Measurements from ENCODE around the gene CIITA. TPM values are rescaled to one million over a fixed set of nuclear protein-coding genes. Genes with fewer than 3 reads are reported as not detected.

CIITA gene
- total RNA-seq, 1 experiment from 2014 or later: 0.26 TPM

DNA sequence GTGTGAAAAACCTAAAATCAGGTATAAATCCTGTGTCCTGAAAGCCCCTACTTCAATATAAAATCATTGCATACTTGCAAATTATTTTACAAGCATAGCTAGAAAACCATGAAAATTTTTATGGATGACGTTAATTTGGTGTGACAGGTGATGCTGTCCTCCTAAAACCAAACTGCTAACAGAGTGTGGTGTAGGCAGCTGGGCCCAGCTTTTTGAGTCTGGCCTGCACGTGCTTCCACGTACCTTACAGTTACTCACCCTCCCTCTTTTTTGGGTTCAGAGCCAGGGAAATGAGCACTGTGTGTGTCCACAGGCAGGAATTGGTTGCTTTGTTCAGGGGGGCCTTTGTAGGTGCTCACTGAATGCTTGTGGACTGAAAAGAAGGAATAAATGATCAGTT is 103.8 kb downstream of the CIITA start:
- TF ChIP-seq, protein P1, sequence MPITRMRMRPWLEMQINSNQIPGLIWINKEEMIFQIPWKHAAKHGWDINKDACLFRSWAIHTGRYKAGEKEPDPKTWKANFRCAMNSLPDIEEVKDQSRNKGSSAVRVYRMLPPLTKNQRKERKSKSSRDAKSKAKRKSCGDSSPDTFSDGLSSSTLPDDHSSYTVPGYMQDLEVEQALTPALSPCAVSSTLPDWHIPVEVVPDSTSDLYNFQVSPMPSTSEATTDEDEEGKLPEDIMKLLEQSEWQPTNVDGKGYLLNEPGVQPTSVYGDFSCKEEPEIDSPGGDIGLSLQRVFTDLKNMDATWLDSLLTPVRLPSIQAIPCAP (CRISPR knock-in tag; IDR thresholded peaks at IDR 0.05): no peak
- no peak for TF ChIP-seq HMGXB4 (CRISPR knock-in tag; IDR thresholded peaks at IDR 0.05)
- no peak for TF ChIP-seq ZNF396 (CRISPR knock-in tag; IDR thresholded peaks at IDR 0.05; ENCODE audit: borderline replicate concordance)
- TF ChIP-seq ZNF121 (CRISPR knock-in tag; IDR thresholded peaks at IDR 0.05): no peak
- TF ChIP-seq, protein P2, sequence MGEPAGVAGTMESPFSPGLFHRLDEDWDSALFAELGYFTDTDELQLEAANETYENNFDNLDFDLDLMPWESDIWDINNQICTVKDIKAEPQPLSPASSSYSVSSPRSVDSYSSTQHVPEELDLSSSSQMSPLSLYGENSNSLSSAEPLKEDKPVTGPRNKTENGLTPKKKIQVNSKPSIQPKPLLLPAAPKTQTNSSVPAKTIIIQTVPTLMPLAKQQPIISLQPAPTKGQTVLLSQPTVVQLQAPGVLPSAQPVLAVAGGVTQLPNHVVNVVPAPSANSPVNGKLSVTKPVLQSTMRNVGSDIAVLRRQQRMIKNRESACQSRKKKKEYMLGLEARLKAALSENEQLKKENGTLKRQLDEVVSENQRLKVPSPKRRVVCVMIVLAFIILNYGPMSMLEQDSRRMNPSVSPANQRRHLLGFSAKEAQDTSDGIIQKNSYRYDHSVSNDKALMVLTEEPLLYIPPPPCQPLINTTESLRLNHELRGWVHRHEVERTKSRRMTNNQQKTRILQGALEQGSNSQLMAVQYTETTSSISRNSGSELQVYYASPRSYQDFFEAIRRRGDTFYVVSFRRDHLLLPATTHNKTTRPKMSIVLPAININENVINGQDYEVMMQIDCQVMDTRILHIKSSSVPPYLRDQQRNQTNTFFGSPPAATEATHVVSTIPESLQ (CRISPR knock-in tag; IDR thresholded peaks at IDR 0.05): no peak
- TF ChIP-seq CTCF (IDR thresholded peaks at IDR 0.05): no peak
- TF ChIP-seq OVOL2 (CRISPR knock-in tag; IDR thresholded peaks at IDR 0.05; ENCODE audit: borderline replicate concordance): no peak
- no peak for TF ChIP-seq SP1 (CRISPR knock-in tag; conservative IDR thresholded peaks at IDR 0.05)
- TF ChIP-seq CDX4 (CRISPR knock-in tag; IDR thresholded peaks at IDR 0.05; ENCODE audit: borderline replicate concordance): no peak
- TF ChIP-seq TP53 (CRISPR knock-in tag; IDR thresholded peaks at IDR 0.05): no peak
- no peak for TF ChIP-seq RELA (CRISPR knock-in tag; IDR thresholded peaks at IDR 0.05; ENCODE audit: borderline replicate concordance)
- TF ChIP-seq, protein P3, sequence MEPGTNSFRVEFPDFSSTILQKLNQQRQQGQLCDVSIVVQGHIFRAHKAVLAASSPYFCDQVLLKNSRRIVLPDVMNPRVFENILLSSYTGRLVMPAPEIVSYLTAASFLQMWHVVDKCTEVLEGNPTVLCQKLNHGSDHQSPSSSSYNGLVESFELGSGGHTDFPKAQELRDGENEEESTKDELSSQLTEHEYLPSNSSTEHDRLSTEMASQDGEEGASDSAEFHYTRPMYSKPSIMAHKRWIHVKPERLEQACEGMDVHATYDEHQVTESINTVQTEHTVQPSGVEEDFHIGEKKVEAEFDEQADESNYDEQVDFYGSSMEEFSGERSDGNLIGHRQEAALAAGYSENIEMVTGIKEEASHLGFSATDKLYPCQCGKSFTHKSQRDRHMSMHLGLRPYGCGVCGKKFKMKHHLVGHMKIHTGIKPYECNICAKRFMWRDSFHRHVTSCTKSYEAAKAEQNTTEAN (CRISPR knock-in tag; IDR thresholded peaks at IDR 0.05): no peak
- no peak for TF ChIP-seq NFYB (CRISPR knock-in tag; conservative IDR thresholded peaks at IDR 0.05; ENCODE audit: low read depth)
- TF ChIP-seq ZNF138 (CRISPR knock-in tag; conservative IDR thresholded peaks at IDR 0.05): no peak
- H3K4me1 Mint-ChIP-seq: 0 out of 2 replicates have a peak, but pooled peaks cover 15% of the 10 kb centered on the region
- H3K36me3 Mint-ChIP-seq: no peaks in the 10 kb centered on the region; the same call in 1 of the 2 replicates
- H3K27me3 Mint-ChIP-seq (ENCODE audit: low read depth): no peaks in the 10 kb centered on the region
- DNase-seq (ENCODE audit: low spot score) (no peak), ATAC-seq (no peak)
- no peaks in the 10 kb centered on the region for H3K9me3 Mint-ChIP-seq
- CTCF ChIA-PET: interaction anchor here (1.3 to 2.0 kb wide), 6 partner anchors 10 to 416 kb away, joined by 3 to 10 read pairs (median 4); partner anchors contain the start of gene SOCS1
- no peak overlapping the region for H3K4me3 Mint-ChIP-seq
- POLR2A ChIA-PET: no interaction called here
- H3K27ac Mint-ChIP-seq: no peak overlapping the region

DNA sequence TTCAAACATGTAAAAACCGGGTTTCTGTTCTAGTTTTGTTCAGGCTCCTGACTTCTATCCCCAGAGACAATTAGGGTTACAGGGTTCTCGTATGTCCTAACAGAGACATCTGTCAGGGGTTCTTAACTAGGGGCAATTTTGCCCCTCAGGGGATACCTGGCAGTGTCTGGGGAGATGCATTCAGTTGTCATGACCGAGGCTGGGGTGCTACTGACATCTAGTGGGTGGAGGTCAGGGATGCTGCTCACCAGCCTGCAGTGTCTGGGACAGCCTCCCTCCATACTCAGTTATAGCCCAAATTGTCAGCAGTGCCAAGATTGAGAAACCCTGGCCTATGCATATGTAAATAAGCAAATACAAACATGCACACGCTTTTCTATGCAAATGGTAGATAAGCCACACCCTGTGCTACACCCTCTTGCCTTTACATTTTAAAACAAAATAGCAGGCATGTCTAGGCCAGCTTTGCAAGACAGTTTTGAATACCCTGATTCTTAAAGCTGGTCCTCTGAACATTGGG is 104.8 kb downstream of the CIITA start:
- POLR2A ChIA-PET: no interaction called here
- Mint-ChIP-seq H3K9me3 (no peaks in the 10 kb centered on the region), H3K27me3 (ENCODE audit: low read depth) (no peaks in the 10 kb centered on the region), H3K36me3 (no peaks in the 10 kb centered on the region; the same call in 1 of the 2 replicates), H3K4me3 (no peak overlapping the region), H3K4me1 (0 out of 2 replicates have a peak, but pooled peaks cover 15% of the 10 kb centered on the region), H3K27ac (no peak overlapping the region)
- ATAC-seq (peak; percentile 97), DNase-seq (ENCODE audit: low spot score) (peak; percentile 73)
- CTCF ChIA-PET: interaction anchor here (2.8 kb wide), 1 partner anchor 10 kb away, joined by 16 read pairs; no protein-coding TSS in a partner anchor
- TF ChIP-seq ERG (CRISPR knock-in tag; IDR thresholded peaks at IDR 0.05) (no peak), CTCF (IDR thresholded peaks at IDR 0.05) (0 out of 2 replicates have a peak, but pooled peaks have one; percentile 15), CREM (CRISPR knock-in tag; IDR thresholded peaks at IDR 0.05) (no peak), ZNF671 (CRISPR knock-in tag; IDR thresholded peaks at IDR 0.05) (no peak), OVOL2 (CRISPR knock-in tag; IDR thresholded peaks at IDR 0.05; ENCODE audit: borderline replicate concordance) (no peak)
- TF ChIP-seq, protein P4, sequence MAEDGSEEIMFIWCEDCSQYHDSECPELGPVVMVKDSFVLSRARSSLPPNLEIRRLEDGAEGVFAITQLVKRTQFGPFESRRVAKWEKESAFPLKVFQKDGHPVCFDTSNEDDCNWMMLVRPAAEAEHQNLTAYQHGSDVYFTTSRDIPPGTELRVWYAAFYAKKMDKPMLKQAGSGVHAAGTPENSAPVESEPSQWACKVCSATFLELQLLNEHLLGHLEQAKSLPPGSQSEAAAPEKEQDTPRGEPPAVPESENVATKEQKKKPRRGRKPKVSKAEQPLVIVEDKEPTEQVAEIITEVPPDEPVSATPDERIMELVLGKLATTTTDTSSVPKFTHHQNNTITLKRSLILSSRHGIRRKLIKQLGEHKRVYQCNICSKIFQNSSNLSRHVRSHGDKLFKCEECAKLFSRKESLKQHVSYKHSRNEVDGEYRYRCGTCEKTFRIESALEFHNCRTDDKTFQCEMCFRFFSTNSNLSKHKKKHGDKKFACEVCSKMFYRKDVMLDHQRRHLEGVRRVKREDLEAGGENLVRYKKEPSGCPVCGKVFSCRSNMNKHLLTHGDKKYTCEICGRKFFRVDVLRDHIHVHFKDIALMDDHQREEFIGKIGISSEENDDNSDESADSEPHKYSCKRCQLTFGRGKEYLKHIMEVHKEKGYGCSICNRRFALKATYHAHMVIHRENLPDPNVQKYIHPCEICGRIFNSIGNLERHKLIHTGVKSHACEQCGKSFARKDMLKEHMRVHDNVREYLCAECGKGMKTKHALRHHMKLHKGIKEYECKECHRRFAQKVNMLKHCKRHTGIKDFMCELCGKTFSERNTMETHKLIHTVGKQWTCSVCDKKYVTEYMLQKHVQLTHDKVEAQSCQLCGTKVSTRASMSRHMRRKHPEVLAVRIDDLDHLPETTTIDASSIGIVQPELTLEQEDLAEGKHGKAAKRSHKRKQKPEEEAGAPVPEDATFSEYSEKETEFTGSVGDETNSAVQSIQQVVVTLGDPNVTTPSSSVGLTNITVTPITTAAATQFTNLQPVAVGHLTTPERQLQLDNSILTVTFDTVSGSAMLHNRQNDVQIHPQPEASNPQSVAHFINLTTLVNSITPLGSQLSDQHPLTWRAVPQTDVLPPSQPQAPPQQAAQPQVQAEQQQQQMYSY (CRISPR knock-in tag; IDR thresholded peaks at IDR 0.05): no peak
